Urothelium cell line (cell line): ENCODE results near the gene TPPP3.
"Not testable (repeated sequence)": the region's sequence is repeated elsewhere in the genome, so short reads cannot be mapped to it uniquely, and the experiment has no call there.

Experiments used
- DNase-seq: peaks from one replicate; pipeline ENCODE4 v3.0.0; 2011; ENCODE audit warnings: low spot score, mixed read lengths
- FAIRE-seq: peaks from 2 replicates; lab custom pipeline; 2011; peaks lifted over from hg19 to GRCh38; lab: Jason Lieb, UNC

The TPPP3 gene

DNA sequence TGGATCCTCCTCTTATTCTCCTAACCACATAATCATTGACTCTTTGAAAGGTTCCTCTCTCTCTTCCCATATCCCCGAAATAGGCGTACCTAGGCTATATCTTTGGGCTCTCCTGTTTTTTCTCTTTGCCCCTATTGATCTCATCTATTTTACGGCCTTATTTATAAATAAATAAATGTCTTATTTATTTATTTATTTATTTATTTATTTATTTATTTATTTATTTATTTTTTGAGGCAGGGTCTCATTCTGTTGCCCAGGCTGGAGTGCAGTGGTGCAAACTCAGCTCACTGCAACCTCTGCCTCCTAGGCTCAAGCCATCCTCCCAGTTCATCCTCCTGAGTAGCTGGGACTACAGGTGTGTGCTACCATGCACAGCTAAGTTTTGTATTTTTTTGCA is 40.8 kb downstream of the TPPP3 start:
- not testable (repeated sequence) for FAIRE-seq, DNase-seq

DNA sequence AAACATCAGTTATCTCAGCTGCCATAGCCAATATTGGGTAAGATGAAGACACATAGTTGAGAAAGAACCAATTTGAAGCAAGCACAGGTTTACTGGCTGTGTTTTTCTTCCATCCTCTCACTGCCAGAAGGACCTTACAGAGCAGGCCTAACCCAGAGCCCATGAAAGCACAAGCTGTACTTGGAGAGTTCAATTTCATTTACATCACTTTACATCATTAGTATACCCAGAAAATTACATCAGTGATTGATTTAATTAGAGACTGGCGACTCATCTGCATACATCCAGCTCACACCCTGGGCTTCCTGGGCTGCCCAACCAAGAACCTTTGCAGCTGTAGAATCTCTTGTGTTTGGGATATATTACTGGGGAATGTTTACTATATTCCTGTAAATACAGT is 43.0 kb downstream of the TPPP3 start:
- FAIRE-seq: no peak
- DNase-seq: no peak

DNA sequence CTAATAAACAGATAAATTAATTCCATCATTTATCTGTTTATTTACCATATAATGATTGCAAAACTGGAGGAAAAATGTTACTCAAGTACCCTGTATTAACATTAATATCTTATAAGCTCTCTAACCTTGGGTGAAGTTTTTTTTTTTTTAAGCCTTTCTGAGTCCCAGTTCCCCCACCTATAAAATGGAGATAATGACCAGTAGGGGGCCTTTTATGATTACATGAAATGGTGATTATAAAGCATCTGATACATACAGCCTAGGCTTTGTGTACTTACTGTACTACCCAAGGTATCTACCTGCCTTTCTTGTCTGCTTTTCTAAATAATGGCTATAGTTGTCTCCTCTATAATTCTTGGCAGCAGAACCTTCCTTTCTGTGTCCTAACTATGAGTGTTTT is 44.1 kb downstream of the TPPP3 start:
- no peak for FAIRE-seq
- DNase-seq: peak; percentile 22

DNA sequence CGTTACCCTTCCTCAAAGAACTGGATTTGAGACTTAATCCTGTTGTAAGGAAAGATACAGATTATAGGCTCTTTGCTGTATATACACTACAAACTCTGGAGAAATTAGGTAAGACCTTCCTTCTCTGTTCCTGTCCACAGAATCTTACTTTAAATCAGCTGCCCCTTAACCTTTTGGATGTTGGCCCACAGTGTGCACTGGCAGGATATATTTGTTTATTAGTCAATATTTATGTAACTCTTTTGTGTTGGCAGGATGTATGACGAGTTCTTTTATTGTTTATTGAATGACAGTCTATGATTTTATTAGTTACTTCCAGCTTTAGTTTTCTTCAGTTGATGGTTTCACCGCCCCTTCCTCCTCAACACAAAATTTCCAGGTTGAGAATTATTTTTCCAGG is 47.0 kb downstream of the TPPP3 start:
- DNase-seq: no peak
- FAIRE-seq: no peak

DNA sequence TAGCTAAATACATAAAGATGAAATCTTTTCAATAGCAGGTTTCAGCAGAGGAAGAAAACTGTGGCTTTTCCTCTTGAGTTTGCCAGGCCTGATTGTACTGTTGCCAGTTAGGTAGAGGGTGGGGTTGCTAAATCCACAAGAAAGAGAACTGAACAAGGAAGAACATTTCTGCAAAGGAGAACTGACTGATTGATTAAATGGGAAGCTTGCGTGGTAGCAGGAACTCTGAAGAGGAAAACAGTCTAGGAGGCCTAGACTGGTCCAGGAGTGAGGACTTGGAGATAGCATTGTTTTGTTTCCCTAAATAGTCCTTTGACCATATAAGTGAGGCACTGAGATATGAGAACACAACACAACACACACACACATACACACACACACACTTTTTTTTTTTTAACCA is 47.9 kb downstream of the TPPP3 start:
- DNase-seq: no peak

DNA sequence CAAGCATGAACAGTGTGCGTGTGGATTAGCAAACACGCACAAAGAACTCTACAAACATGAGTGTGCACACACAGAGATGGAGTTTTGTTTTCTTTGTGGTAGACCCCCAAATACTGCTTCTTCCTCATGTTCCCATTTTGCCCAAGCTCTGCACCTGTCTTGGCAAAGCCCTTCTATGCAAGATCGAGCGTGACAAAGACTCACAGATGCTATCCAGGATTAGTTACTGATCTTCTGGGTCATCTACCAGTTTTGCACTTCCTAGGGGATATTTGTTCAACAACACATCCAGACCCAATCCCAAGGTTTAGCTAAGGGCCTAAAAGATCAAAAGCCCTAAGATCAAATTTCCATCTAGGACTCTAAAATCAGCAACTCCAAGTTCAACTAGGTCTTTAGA is 50.7 kb downstream of the TPPP3 start:
- FAIRE-seq (no peak), DNase-seq (no peak)

More for the DNA sequence above, 47.9 kb downstream of the TPPP3 start:
- no peak for FAIRE-seq

DNA sequence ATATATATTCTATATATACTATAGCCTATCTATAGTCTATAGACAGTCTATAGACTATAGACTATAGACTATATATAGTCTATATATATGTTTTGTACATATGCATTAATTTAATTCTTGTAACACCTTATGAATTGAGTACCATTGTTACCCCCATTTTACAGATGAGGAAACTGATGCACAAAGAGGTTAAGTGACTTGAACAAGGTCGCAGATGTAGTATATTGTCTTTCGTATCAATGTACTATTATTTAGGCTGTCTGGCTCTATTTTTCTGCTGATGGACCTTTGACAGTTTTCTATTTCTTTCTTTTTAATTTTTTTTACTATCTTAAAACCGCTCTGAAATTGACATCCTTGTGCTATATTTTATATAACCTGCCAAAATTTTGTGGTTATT is 52.0 kb downstream of the TPPP3 start:
- no peak for DNase-seq
- FAIRE-seq: no peak
